HFF-Myc (cell line): ENCODE data around the gene KCNQ1.

Source experiments
- DNase-seq: peaks from one replicate; pipeline ENCODE4 v3.0.0-alpha.2; 2011; ENCODE audit warnings: low read depth; ENCODE audit errors: extremely low read depth
- H3K4me3 ChIP-seq: replicated peaks from 2 replicates; pipeline ENCODE4 v1.5.1; 2011; ENCODE audit warnings: low read depth, mild to moderate bottlenecking, control low read depth, low read length
- TF ChIP-seq, protein P1 (sequence below): IDR thresholded peaks from 2 replicates; pipeline ENCODE4 v1.5.1; 2012; ENCODE audit warnings: mild to moderate bottlenecking, low read depth, low read length, control low read depth; ENCODE audit errors: missing control alignments

KCNQ1 gene

DNA sequence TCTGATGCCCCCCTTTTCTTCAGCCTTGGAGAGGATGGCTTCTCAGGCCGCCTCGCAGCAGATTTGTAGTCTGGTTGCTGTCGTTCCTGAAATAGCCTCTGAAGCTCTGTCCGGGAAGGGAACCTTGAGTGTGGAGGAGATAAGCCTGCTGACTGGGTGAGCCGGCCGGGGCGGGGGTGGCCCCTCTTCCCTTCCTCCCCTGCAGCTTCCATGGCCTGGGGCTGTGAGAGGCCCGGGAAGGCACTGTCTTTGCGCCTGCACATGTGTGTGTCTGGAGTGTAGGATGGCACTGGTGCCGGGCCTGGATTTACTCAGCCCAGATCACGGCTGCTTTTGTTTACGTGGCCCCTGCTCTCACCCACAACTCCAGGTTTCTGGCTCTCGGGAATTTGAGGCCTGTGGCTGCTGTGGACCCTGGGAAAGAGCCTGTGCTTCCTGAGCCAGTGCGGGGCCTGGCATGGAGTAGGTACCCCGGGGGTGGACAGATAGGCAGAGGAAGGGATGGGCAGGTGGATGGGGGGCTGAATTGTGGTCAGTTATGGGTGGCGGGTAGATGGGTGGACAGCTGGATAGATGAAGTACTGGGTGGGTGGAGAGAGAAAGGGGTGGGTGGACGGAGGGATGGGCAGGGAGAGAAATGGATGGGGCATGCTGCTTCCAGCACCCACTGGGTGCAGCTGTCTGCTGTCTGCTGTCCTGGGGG, 16.6 kb downstream of the KCNQ1 start:
- no peak overlapping the region for H3K4me3 ChIP-seq
- no peak for DNase-seq
- TF ChIP-seq, protein P1, sequence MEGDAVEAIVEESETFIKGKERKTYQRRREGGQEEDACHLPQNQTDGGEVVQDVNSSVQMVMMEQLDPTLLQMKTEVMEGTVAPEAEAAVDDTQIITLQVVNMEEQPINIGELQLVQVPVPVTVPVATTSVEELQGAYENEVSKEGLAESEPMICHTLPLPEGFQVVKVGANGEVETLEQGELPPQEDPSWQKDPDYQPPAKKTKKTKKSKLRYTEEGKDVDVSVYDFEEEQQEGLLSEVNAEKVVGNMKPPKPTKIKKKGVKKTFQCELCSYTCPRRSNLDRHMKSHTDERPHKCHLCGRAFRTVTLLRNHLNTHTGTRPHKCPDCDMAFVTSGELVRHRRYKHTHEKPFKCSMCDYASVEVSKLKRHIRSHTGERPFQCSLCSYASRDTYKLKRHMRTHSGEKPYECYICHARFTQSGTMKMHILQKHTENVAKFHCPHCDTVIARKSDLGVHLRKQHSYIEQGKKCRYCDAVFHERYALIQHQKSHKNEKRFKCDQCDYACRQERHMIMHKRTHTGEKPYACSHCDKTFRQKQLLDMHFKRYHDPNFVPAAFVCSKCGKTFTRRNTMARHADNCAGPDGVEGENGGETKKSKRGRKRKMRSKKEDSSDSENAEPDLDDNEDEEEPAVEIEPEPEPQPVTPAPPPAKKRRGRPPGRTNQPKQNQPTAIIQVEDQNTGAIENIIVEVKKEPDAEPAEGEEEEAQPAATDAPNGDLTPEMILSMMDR, result no peak

DNA sequence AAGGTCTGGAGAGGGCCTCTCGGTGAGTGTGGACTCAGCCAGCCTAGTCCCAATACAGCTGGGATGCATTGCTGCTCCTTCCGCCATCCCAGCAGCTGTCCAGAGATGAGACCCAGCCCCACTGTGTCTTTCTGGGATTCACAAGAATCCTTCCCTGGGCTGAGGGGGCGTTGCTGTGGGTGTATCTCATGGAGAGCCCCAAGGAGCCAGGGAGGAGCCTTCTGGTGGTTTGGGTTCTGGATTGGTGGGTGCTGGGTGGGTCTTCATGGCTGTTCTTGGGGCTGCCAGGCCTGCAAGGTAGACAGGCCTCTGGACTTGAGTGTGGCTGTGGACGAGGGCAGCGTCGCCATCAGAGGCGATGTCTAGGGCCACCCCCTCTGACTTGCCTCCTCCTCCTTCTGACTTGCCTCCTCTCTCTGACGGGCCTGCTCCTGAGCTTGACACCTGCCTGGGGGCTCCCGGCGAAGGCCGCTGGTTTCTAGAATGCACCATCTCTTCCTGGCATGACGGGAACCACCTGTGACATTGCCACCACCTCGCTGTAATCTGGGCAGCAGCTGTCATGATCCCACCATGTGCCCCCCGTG, 17.2 kb downstream of the KCNQ1 start:
- no peak for DNase-seq
- TF ChIP-seq, protein P1, result no peak

DNA sequence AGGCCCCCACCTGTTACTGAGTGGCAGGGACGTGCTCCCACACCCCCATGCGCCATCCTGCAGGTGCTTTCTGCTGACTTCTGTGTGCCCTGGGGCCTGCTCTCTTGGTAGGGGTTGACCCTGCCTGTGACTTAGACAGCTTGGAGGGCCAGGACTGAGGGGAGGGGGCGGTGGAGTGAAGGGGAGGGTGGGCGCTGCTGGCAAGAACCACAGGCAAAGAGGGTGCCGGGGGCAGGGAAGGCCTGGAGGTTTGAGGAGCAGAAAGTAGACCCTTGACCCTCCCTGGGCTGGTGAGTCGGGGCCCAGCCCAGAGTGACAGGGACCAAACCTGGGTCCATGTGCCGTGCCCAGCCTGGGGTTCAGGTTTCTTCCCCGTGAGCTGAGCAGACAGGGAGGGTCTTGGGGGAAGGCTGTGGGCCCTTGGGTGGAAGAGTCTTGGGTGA, 17.8 kb downstream of the KCNQ1 start:
- H3K4me3 ChIP-seq, result no peak overlapping the region
- TF ChIP-seq, protein P1, result no peak
- no peak for DNase-seq

More for the DNA sequence above, 17.2 kb downstream of the KCNQ1 start:
- H3K4me3 ChIP-seq, result no peak overlapping the region

DNA sequence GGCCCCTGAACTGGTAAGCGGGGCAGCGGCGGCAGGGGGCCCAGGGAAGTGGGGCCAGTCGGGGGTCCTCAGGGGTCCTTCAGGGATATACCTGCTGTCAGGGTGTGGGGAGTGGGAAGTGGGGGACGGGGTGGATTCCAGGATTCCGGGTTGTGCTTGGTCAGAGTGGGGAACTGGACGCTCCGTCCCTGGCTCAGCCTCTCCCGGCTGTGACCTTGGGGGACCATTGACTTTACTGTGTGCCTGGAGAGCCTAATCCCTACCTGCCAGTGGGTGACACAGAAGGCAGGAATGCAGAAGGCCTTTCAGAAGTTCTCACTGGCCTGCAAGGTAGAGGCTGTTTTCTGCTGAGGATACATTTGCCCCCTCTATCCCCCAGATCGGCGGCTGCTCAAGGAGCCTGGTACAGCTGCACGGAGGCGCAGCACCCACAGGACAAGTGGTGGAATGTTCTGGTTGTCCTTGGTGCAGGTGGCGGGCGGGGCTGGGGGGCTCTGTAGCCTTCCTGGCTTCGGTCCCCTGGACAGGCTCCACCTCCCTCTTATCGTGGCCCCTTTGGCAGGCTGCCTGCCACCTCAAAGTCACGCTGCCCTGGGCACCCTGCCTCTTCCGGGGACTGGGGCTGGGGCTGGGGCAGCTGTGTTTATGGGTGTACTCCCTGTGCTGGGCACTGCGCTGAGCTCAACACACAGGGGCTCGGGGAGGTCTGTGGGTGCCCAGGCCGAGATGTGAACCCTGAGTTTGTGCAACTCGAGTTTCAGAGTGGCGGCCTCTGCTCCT, 18.4 kb downstream of the KCNQ1 start:
- TF ChIP-seq, protein P1, result no peak
- DNase-seq, result no peak

DNA sequence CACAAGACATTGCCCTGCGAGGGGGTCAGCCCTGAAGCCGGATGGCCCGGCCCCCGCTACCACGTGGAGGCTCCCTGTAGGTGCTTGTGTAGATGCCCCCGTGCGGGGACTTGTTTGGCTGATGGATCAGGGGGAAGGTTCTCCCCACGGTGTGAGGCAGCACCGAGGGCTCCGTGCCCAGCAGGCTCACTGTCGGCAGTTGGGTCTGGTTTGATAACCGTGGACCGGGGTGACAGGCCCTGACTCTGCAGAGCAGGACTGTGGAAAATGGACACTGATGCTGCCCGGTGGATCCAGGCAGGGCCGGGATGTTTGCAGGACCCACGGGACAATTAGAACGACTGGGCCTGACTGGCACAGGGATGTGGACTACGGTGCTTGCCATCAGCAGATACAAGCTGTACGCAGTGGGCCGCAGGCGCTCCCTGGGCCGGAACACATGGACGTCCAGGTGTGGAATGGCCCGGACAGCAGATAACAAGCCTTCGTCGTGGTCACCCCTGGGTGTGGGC, 19.0 kb downstream of the KCNQ1 start:
- no peak for DNase-seq
- no peak overlapping the region for H3K4me3 ChIP-seq
- TF ChIP-seq, protein P1, result no peak

More for the DNA sequence above, 18.4 kb downstream of the KCNQ1 start:
- no peak overlapping the region for H3K4me3 ChIP-seq

DNA sequence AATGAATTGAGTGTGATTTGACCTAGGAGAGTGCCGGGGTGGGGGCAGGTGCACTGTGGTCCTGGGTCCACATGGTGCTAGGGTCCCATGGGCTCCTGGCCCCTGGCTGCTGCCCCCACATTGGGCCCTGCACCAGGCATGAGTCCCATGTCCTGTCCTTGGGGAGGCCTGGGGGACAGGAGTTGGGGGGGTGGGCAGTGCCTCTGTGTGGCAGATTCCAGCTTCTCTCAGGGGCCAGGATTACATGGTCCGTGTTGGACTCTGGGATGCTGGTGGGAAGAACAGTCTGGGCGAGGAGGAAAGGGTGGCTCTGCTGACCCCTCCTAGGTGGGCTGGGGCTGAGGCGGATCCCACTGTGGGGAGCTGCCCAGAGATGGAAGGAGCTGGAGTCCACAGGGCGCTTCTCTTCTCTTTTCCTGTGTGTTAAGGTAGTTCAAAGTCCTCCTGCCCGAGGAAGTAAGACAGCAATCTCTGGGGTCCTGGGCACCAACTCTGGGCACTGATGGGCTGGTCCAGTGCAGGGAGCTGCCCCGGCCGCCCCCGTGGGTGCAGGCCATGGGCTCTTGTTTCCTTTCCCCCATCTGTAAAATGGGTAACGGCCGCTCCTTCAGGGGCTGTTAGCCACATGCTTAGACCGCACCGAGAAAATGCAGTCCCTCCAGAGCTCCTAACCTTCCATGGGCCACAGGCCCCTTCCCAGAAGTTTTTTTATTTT, 19.8 kb downstream of the KCNQ1 start:
- no peak overlapping the region for H3K4me3 ChIP-seq
- TF ChIP-seq, protein P1, result no peak
- no peak for DNase-seq
